IPS-18a (cell line): ENCODE measurements around the gene FAM156B.
"Not testable (repeated sequence)": the region's sequence is repeated elsewhere in the genome, so short reads cannot be mapped to it uniquely, and the experiment has no call there.

Source experiments
- H3K27ac ChIP-seq: one replicate; pipeline ENCODE4 v1.5.1; 2013; ENCODE audit warnings: low read length
- H3K27me3 ChIP-seq: one replicate; pipeline ENCODE4 v1.6.1; 2013; ENCODE audit warnings: mild to moderate bottlenecking, low read length; ENCODE audit not compliant: control insufficient read depth, insufficient read depth
- H3K36me3 ChIP-seq: one replicate; pipeline ENCODE4 v1.6.1; 2013; ENCODE audit warnings: low read depth, low read length; ENCODE audit not compliant: control insufficient read depth
- H3K4me1 ChIP-seq: one replicate; pipeline ENCODE4 v1.6.1; 2013; ENCODE audit warnings: low read depth, low read length; ENCODE audit not compliant: control insufficient read depth
- H3K4me3 ChIP-seq: one replicate; pipeline ENCODE4 v1.5.1; 2013; ENCODE audit warnings: low read length
- H3K9ac ChIP-seq: one replicate; pipeline ENCODE4 v1.6.1; 2013; ENCODE audit warnings: mild to moderate bottlenecking, low read length, moderate library complexity
- H3K9me3 ChIP-seq: one replicate; pipeline ENCODE4 v1.6.1; 2013; ENCODE audit warnings: low read depth, low read length; ENCODE audit not compliant: control insufficient read depth

Gene FAM156B

DNA sequence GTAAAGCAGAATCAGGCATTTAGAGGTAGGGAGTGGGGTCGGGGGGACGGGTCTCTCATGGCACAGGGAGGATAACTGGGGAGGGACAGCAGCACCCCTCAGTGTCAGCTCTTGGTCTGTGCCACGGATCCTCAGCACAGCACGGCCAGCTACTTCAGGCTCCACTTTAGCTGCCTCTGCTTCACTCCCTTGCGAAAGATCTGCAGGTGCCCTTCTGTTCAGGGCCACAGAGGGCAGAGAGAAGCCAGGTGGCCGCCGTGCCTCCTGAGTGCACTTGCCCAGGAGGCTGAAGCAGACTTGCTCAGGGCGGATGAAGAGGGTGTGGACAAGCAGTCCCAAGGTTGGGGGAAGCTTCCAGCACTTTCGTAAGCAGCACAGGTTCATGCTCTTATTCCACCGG is 9.7 kb upstream of the FAM156B start:
- H3K27me3 ChIP-seq, H3K4me1 ChIP-seq, H3K9me3 ChIP-seq, H3K27ac ChIP-seq, H3K4me3 ChIP-seq, H3K9ac ChIP-seq, H3K36me3 ChIP-seq: not testable (repeated sequence)

DNA sequence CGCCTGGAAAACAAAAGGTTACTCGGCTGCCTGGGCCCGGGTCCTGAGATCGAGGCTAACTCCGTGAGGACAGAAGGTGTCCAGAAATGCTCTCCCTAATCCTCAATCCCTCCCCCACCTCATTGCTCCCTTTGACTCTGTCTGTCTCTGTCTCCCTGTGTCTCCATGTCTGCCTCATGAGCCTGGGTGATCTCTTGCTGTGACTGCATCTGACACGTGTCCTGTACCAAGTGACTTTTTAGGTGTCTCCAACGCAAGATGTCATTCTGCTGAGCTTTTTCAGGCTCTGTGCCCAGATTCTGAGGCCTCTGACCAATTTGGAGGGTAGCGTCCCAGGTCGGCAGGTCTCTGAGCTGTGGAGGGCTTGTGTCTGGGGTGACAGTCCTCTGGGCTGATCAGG is 9.0 kb upstream of the FAM156B start:
- not testable (repeated sequence) for H3K9me3 ChIP-seq, H3K4me3 ChIP-seq, H3K27me3 ChIP-seq, H3K36me3 ChIP-seq, H3K27ac ChIP-seq, H3K4me1 ChIP-seq, H3K9ac ChIP-seq

DNA sequence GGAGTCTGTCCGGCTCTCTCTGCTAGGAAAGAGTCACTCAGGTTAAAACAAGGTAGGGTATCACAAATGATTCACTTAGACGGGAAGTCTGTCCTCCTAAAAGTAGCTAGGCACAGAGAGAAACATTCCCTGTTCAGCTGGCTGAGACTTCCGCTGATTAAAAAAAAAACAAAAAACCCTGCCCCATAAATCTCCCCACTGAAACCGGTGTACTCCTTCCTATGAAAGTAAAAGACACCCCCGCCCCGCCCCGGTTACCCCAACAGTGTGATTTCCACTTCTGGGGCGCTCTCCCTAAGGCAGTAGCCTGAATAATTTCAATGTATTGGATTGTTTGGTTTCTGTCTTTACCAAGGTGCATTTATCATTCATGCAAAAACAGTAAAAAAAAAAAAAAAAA is 692 bp upstream of the FAM156B start:
- H3K27me3 ChIP-seq, H3K27ac ChIP-seq, H3K4me3 ChIP-seq, H3K9me3 ChIP-seq, H3K36me3 ChIP-seq, H3K9ac ChIP-seq, H3K4me1 ChIP-seq: not testable (repeated sequence)

DNA sequence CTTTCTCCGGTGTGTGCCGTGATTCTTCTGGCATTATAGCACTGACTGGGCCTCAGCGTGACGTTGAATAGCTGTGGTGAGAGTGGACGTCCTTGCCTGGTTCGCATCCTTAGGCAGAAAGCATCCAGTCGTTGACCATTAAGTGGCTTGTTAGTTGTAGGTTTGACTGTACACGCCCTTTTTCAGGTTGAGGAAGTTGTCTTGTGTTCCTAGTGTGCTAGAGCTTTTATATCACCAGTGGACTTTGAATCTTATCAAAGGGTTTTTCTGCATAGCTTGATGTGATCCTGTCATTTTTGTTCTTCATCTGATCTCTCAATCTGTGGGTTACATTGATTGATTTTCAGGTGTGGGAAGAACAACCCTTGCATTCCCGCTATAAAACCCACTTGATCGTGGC is 8.4 kb downstream of the FAM156B start:
- not testable (repeated sequence) for H3K4me3 ChIP-seq, H3K4me1 ChIP-seq, H3K27ac ChIP-seq, H3K36me3 ChIP-seq, H3K27me3 ChIP-seq, H3K9me3 ChIP-seq, H3K9ac ChIP-seq

DNA sequence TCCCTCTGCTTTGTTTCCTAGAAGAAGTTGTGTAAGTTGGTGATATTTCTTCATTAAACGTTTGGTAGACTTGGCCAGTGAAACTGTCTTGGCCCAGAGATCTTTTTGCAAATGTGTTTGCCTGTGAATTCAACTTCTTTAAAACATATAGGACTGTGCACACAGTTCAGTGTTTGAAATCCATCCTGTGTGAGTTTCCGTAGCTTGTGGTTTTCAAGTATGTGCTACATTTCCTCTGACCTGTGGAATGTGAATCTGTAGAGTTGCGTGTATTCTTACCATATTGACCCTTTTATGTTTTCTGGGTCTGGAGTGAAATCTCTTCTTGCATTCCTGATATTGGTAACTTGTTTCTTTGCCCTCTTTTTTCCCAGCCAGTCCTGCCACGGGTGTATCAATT is 8.9 kb downstream of the FAM156B start:
- not testable (repeated sequence) for H3K4me1 ChIP-seq, H3K9ac ChIP-seq, H3K27ac ChIP-seq, H3K36me3 ChIP-seq, H3K9me3 ChIP-seq, H3K4me3 ChIP-seq, H3K27me3 ChIP-seq

DNA sequence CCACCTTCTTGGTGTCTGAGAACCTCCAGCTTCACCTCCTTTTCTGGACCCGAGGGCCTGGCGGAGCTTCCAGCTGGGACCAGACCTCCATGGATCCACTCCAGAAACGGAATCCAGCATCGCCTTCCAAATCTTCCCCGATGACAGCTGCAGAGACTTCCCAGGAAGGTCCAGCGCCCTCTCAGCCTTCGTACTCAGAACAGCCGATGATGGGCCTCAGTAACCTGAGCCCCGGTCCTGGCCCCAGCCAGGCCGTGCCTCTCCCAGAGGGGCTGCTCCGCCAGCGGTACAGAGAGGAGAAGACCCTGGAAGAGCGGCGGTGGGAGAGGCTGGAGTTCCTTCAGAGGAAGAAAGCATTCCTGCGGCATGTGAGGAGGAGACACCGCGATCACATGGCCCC is 10.0 kb downstream of the FAM156B start:
- not testable (repeated sequence) for H3K36me3 ChIP-seq, H3K9ac ChIP-seq, H3K4me3 ChIP-seq, H3K27me3 ChIP-seq, H3K4me1 ChIP-seq, H3K9me3 ChIP-seq, H3K27ac ChIP-seq

DNA sequence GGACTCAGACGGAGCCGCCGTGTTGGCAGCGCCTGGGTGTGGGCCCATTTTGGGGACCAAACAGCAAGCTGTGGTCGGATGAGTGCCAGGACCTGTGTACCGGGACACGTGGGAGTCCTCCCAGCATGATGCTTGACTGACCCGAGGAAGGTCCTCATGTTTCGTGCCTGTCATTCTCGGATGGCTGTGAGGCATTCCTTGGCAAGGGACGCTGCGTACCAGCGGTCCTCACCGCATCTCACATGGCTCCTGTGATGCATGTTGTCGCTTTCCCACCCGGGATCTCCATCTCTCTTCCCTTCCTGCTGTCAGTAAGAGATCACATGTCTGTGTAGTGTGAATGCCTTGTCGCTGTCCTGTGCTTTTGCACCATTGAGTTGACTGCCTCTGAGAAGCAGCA is 10.8 kb downstream of the FAM156B start:
- not testable (repeated sequence) for H3K9ac ChIP-seq, H3K9me3 ChIP-seq, H3K36me3 ChIP-seq, H3K4me3 ChIP-seq, H3K27me3 ChIP-seq, H3K27ac ChIP-seq, H3K4me1 ChIP-seq

DNA sequence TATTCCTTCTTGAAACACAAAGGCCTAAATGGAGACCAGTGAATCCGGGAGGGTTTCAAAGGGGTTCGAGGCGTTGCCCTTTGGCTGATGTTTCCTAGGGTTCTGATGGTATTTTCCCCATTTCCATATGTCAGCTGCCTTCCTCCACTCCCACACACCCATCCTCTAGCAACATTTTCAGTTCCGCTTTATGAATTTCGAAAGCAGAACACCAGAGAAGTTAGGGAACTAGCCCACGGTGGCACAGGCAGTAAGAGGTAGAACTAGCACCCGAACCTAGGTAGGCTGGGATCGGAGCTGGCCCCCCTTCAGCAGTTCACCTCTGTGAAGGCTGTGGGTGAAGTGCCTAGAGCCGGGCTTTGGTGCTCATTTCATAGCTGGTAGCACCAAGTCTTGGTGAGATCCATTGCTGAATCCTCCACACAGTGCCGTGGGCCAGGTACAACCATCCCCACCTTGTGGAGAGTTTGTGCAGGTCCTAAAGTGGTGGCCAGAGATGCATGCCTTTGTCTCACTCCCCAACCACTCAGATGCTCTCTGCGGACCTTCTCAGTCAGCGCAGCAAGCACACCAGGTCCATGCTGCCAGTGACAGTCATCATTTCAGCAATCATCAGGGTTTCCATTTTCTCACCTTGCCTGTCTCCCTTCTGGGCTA is 12.3 kb downstream of the FAM156B start:
- H3K4me1 ChIP-seq, H3K9ac ChIP-seq, H3K27me3 ChIP-seq, H3K27ac ChIP-seq, H3K36me3 ChIP-seq, H3K4me3 ChIP-seq, H3K9me3 ChIP-seq: not testable (repeated sequence)

DNA sequence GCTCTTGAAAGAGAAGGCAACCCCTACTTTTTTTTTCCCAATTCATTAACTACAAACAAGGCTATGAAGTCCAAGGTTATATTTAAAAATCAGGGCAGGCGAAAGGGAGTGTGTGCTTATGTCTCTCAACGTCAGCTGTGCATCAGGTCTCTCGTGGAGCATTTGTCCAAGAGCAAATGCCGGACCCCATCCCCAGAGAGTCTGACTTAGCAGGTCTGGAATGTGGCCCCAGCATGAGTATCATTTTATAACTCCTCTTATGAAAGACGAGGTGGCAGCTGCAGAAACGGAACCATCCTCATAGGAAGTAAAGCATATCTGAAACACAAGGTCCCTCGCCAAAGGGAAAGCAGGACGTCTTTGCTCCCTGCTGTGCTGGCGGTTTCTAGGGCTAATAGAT is 16.6 kb downstream of the FAM156B start:
- not testable (repeated sequence) for H3K36me3 ChIP-seq, H3K4me1 ChIP-seq, H3K9ac ChIP-seq, H3K27me3 ChIP-seq, H3K27ac ChIP-seq, H3K4me3 ChIP-seq, H3K9me3 ChIP-seq

DNA sequence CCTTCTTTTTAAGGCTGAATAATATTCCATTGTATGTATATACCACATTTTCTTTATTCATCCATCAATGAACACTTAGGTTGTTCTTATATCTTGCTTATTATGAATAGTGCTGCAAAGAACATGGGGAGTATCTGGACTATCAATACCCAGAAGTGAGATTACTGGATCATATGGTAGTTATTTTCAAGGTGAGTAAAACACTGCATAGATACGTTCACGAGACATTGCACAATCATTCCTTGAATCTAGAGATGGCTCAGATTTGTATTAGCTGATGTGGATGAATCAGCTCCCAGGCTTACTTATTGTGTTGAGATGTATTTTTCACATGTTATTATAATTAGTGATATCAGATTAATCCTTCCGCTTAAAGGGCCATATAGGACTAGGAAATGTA is 17.6 kb downstream of the FAM156B start:
- not testable (repeated sequence) for H3K9me3 ChIP-seq, H3K4me3 ChIP-seq, H3K36me3 ChIP-seq, H3K27ac ChIP-seq, H3K4me1 ChIP-seq, H3K9ac ChIP-seq, H3K27me3 ChIP-seq

DNA sequence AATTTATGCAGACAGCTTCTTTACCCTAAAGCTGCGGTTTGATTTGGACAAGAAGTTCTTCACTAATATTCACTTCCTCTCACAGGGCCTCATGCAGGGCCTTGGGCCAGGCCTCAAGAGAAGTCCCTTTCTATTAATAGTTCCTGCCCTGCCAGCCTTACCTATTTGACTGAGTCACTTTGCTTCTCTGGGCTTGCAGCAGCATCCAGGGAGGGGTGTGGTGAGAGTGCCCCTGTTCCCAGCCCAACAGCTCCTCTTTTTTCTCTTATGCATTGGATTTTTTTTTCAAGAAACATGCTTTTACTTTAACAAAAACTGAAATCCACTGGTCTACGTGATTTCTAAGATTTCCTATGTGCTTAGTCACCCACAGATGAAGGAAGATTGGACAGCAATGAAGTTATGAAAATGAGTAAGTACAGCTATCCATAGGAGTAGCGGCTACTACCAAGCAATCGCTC is 26.7 kb downstream of the FAM156B start:
- H3K9ac ChIP-seq = no peak overlapping the region
- no peaks in the 10 kb centered on the region for H3K27me3 ChIP-seq
- no peaks in the 10 kb centered on the region for H3K36me3 ChIP-seq
- H3K27ac ChIP-seq = no peak overlapping the region
- H3K4me1 ChIP-seq = no peaks in the 10 kb centered on the region
- H3K9me3 ChIP-seq = no peaks in the 10 kb centered on the region
- no peak overlapping the region for H3K4me3 ChIP-seq

DNA sequence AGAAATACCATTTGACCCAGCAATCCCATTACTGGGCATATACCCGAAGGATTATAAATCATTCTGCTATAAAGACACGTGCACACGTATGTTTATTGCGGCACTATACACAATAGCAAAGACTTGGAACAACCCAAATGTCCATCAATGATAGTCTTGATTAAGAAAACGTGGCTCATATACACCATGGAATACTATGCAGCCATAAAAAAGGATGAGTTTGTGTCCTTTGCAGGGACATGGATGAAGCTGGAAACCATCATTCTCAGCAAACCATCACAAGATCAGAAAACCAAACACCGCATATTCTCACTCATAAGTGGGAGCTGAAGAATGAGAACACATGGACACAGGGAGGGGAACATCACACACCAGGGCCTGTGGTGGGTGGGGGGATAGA is 33.1 kb downstream of the FAM156B start:
- not testable (repeated sequence) for H3K9ac ChIP-seq, H3K4me1 ChIP-seq, H3K4me3 ChIP-seq, H3K27me3 ChIP-seq, H3K9me3 ChIP-seq, H3K27ac ChIP-seq, H3K36me3 ChIP-seq
